AG09319 (cell line): ENCODE data around the gene ESPN.

Experiments used
- DNase-seq: peaks from one replicate; pipeline ENCODE4 v3.0.0-alpha.2; 2010; ENCODE audit warnings: low read depth; ENCODE audit errors: extremely low read depth
- CTCF ChIP-seq: IDR thresholded peaks from 2 replicates; pipeline ENCODE4 v1.5.1; 2011; ENCODE audit warnings: low read depth, mild to moderate bottlenecking, inconsistent platforms, low read length, moderate library complexity

ESPN gene

GRCh38 chr1:6424619-6425593, at the start of gene ESPN:
TSS of gene ESPN (plus strand) at chr1:6424776. CDS start at chr1:6424956, 180 bp downstream.
- no peak for DNase-seq
- no peak for TF ChIP-seq CTCF

GRCh38 chr1:6378096-6378746, 46.4 kb upstream of the ESPN start:
- no peak for TF ChIP-seq CTCF
- DNase-seq = no peak

GRCh38 chr1:6380037-6380436, 44.5 kb upstream of the ESPN start:
- no peak for TF ChIP-seq CTCF

GRCh38 chr1:6384135-6384534, 40.4 kb upstream of the ESPN start:
- TF ChIP-seq CTCF = no peak
- no peak for DNase-seq

More at GRCh38 chr1:6380037-6380436, 44.5 kb upstream of the ESPN start:
- no peak for DNase-seq

- DNase-seq = no peak
- TF ChIP-seq CTCF = no peak
Measured at GRCh38 chr1:6384962-6385361, 39.6 kb upstream of the ESPN start.

GRCh38 chr1:6385488-6386191, 38.9 kb upstream of the ESPN start:
- peak; percentile 22 for DNase-seq
- no peak for TF ChIP-seq CTCF
